LNCaP clone FGC (cell line): ENCODE data around the gene DFFA.

Source experiments
- DNase-seq: peaks from one replicate; pipeline ENCODE4 v3.0.0-alpha.2; 2011; ENCODE audit warnings: low read depth
- H3K4me3 ChIP-seq: 2 replicates; pipeline ENCODE4 v1.5.1; 2011; ENCODE audit warnings: mild to moderate bottlenecking, low read depth, low read length, control low read depth
- CTCF ChIP-seq: IDR thresholded peaks from 2 replicates; pipeline ENCODE4 v1.5.1; 2012; ENCODE audit warnings: mild to moderate bottlenecking; ENCODE audit not compliant: control insufficient read depth, insufficient read depth; ENCODE audit errors: extremely low read depth

The DFFA gene

GRCh38 chr1:10504249-10504648 lies 31.9 kb upstream of the DFFA start:
- TF ChIP-seq CTCF: no peak

GRCh38 chr1:10502206-10502605 lies 29.9 kb upstream of the DFFA start:
- DNase-seq: no peak
- H3K4me3 ChIP-seq: no peak overlapping the region
- no peak for TF ChIP-seq CTCF

More at GRCh38 chr1:10504249-10504648, 31.9 kb upstream of the DFFA start:
- H3K4me3 ChIP-seq: no peak overlapping the region
- DNase-seq: no peak

GRCh38 chr1:10498231-10498630 lies 25.9 kb upstream of the DFFA start:
- no peak overlapping the region for H3K4me3 ChIP-seq
- no peak for TF ChIP-seq CTCF
- DNase-seq: no peak

- no peak overlapping the region for H3K4me3 ChIP-seq
- no peak for TF ChIP-seq CTCF
- DNase-seq: no peak
Measured at GRCh38 chr1:10497109-10497508, 24.8 kb upstream of the DFFA start.

- no peak for DNase-seq
- no peak overlapping the region for H3K4me3 ChIP-seq
- no peak for TF ChIP-seq CTCF
Measured at GRCh38 chr1:10495952-10496351, 23.6 kb upstream of the DFFA start.

GRCh38 chr1:10495475-10495817 lies 23.1 kb upstream of the DFFA start:
- H3K4me3 ChIP-seq: 0 out of 2 replicates have a peak overlapping the region, but pooled peaks have one; percentile 33
- no peak for DNase-seq
- TF ChIP-seq CTCF: no peak

- H3K4me3 ChIP-seq: peak overlapping the region; percentile 33
- DNase-seq: no peak
- peak; percentile 74 for TF ChIP-seq CTCF
Measured at GRCh38 chr1:10494754-10495474, 22.6 kb upstream of the DFFA start.
